Esophagus squamous epithelium (tissue), 4 donors: ENCODE data around the gene TUBAL3.

Experiments
- POLR2A ChIP-seq, 4 donors: fragments of 450-650 bp; IDR thresholded peaks; one replicate each; pipeline ENCODE4 v1.6.1; 2017; ENCODE audit warnings: antibody characterized with exemption in 4 of 4, mild to moderate bottlenecking in 4 of 4, moderate library complexity in 3 of 4
- TF ChIP-seq, protein P1 (sequence below), 6 experiments: fragments of 450-650 bp in 4 of 6; fragments of 200-600 bp in 2 of 6; sonication (generic) in 2 of 6; IDR thresholded peaks; one replicate each; pipeline ENCODE4 v1.5.1; 2016 to 2019; ENCODE audit warnings: antibody characterized with exemption in 6 of 6, mild to moderate bottlenecking in 4 of 6, moderate library complexity in 4 of 6

DNA sequence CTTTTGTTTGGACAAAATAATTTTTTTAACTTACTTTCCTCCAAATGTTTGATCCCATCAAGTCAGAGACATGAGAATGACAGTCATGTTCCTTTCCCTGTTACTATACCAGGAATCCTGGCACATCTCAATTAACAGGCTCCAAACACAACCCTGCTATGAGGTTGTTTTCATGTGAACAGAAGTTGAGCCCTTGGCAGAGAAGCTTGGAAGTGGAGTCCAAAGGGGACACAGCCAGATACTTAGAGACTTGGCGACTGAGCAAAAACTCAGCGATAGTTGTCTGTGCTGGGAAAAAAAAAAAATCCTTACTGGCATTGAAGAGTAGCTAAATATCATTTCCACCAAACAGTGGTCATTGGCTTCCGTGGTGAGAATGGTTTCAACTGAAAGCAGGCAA lies 12.8 kb downstream of the TUBAL3 start:
- no peak for TF ChIP-seq POLR2A (IDR thresholded peaks at IDR 0.05)
- TF ChIP-seq, protein P1, sequence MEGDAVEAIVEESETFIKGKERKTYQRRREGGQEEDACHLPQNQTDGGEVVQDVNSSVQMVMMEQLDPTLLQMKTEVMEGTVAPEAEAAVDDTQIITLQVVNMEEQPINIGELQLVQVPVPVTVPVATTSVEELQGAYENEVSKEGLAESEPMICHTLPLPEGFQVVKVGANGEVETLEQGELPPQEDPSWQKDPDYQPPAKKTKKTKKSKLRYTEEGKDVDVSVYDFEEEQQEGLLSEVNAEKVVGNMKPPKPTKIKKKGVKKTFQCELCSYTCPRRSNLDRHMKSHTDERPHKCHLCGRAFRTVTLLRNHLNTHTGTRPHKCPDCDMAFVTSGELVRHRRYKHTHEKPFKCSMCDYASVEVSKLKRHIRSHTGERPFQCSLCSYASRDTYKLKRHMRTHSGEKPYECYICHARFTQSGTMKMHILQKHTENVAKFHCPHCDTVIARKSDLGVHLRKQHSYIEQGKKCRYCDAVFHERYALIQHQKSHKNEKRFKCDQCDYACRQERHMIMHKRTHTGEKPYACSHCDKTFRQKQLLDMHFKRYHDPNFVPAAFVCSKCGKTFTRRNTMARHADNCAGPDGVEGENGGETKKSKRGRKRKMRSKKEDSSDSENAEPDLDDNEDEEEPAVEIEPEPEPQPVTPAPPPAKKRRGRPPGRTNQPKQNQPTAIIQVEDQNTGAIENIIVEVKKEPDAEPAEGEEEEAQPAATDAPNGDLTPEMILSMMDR (IDR thresholded peaks at IDR 0.05) = no peak
